Lung (tissue), 12 donors: ENCODE measurements around the gene FAM234A. TPM values are rescaled to one million over a fixed set of nuclear protein-coding genes. Genes with fewer than 3 reads are reported as not detected.

Experiments used
- ATAC-seq: fragments of 200-7000 bp; cut with Tn5 transposase; one replicate; pipeline ENCODE4 v1.9.1; 2020; ENCODE audit warnings: moderate number of reproducible peaks; ENCODE audit not compliant: insufficient read depth, low FRiP score
- DNase-seq, 3 donors: peaks; one replicate each; pipeline ENCODE4 v3.0.0-alpha.2; 2013 to 2017
- H3K27ac ChIP-seq, 2 donors: one replicate each; pipeline ENCODE4 v1.5.1; 2013; ENCODE audit warnings: mild to moderate bottlenecking in 2 of 2, moderate library complexity in 2 of 2, control low read depth in 1 of 2, inconsistent platforms in 1 of 2, low read depth in 1 of 2, low read length in 1 of 2
- H3K27me3 ChIP-seq, 3 donors: one replicate each; pipeline ENCODE4 v1.5.1; 2013; ENCODE audit warnings: low read length in 2 of 3; ENCODE audit not compliant: control insufficient read depth in 3 of 3, insufficient read depth in 3 of 3
- H3K36me3 ChIP-seq, 4 donors: one replicate each; pipeline ENCODE4 v1.5.1; 2013; ENCODE audit warnings: low read length in 4 of 4, mild to moderate bottlenecking in 1 of 4, moderate library complexity in 1 of 4; ENCODE audit not compliant: control insufficient read depth in 4 of 4, insufficient read depth in 4 of 4
- H3K4me1 ChIP-seq, 5 donors: one replicate each; pipeline ENCODE4 v1.5.1; 2013; ENCODE audit warnings: low read length in 5 of 5, mild to moderate bottlenecking in 2 of 5, moderate library complexity in 1 of 5; ENCODE audit not compliant: control insufficient read depth in 5 of 5, insufficient read depth in 5 of 5
- H3K4me3 ChIP-seq: one replicate; pipeline ENCODE4 v1.5.1; 2013; ENCODE audit warnings: mild to moderate bottlenecking, control low read depth, moderate library complexity
- H3K9ac ChIP-seq, 2 donors: one replicate each; pipeline ENCODE4 v1.5.1; 2013; ENCODE audit warnings: low read length in 2 of 2, control low read depth in 1 of 2; ENCODE audit not compliant: insufficient read depth in 1 of 2
- H3K9me3 ChIP-seq, 4 donors: one replicate each; pipeline ENCODE4 v1.5.1; 2013; ENCODE audit warnings: low read length in 3 of 4, mild to moderate bottlenecking in 1 of 4, moderate library complexity in 1 of 4; ENCODE audit not compliant: control insufficient read depth in 4 of 4, insufficient read depth in 3 of 4
- CTCF ChIP-seq: IDR thresholded peaks from 2 replicates; pipeline ENCODE4 v1.5.1; 2012; ENCODE audit warnings: mild to moderate bottlenecking; ENCODE audit errors: control extremely low read depth, extremely low read depth
- WGBS, 2 donors: extraction: QIAGEN DNeasy Blood & Tissue Kit; methylation state at CpG; one replicate each; pipeline ENCODE4 v1.1.7; 2013; 5-methylcytosine and 5-hydroxymethylcytosine counted together
- polyA plus RNA-seq, 2 donors: library from polyadenylated mRNA; stranded (reverse); fragments of 200-250 nt; gene quantifications; one replicate each; pipeline ENCODE4 v1.2.1, GENCODE V29; 2013
- total RNA-seq, 2 donors: library from RNA; depleted of rRNA in 1 of 2; stranded (reverse); fragments of >200 nt in 1 of 2; gene quantifications; one replicate each; pipeline ENCODE4 v1.2.1, GENCODE V29; 2014 to 2021
- donor health status: control.
- donor health status: control.
- donor health status: Bipolar disorder and iron deficiency.
- donor health status: healthy.
- donor health status: DM: yes; HTN: yes; CAD: no.

FAM234A gene
- total and polyA plus RNA-seq, 4 donors, result 41.5 to 78.5 (median 59.7) TPM

- Histone ChIP-seq H3K9ac (no peak within 1 kb of the TSS), H3K27ac (peak within 1 kb of the TSS in 1 of 2 donors; percentile 34), H3K27me3 (peaks cover 3 to 23% (median 7%) of the 10 kb centered on the region in 3 donors), H3K4me1 (peaks cover 0 to 17% (median 0%) of the 10 kb centered on the region in 5 donors), H3K4me3 (peak within 1 kb of the TSS; percentile 45), H3K36me3 (no peaks in the 10 kb centered on the region), H3K9me3 (peaks cover 0 to 1% (median 0%) of the 10 kb centered on the region in 4 donors)
- TF ChIP-seq CTCF, result no peak
- ATAC-seq, result no peak
- no peak for DNase-seq
- 3 to 7% methylated on average over 18 to 56 of the region's 56 CpGs for WGBS, 2 donors
These were observed 41.2 kb downstream of the FAM234A start, which contains the start of gene RGS11 for GRCh38 chr16:275786-276232. TSS of gene RGS11 (minus strand) at chr16:275944. CDS start at chr16:275911, 33 bp downstream.

GRCh38 chr16:276426-277077 is 41.9 kb downstream of the FAM234A start:
- H3K27ac ChIP-seq, result peak overlapping the region in 1 of 2 donors; percentile 34
- no peak for TF ChIP-seq CTCF
- H3K36me3 ChIP-seq, result no peaks in the 10 kb centered on the region
- H3K9me3 ChIP-seq, result peaks cover 0 to 1% (median 0%) of the 10 kb centered on the region in 4 donors
- no peak for ATAC-seq
- DNase-seq, result peak; percentile 54 to 76 (median 71)
- 77 to 86% methylated on average over 20 of the region's 20 CpGs for WGBS, 2 donors
- peaks cover 0 to 20% (median 0%) of the 10 kb centered on the region in 5 donors for H3K4me1 ChIP-seq
- no peak overlapping the region for H3K9ac ChIP-seq
- no peak overlapping the region for H3K4me3 ChIP-seq
- H3K27me3 ChIP-seq, result peaks cover 6 to 30% (median 7%) of the 10 kb centered on the region in 3 donors

GRCh38 chr16:278863-279366 is 44.3 kb downstream of the FAM234A start:
- no peaks in the 10 kb centered on the region for H3K36me3 ChIP-seq
- no peak for ATAC-seq
- peak; percentile 34 to 64 (median 50) for DNase-seq
- WGBS, 2 donors, result 45 to 56% methylated on average over 6 of the region's 6 CpGs
- H3K27me3 ChIP-seq, result peaks cover 7 to 25% (median 9%) of the 10 kb centered on the region in 3 donors
- no peak overlapping the region for H3K27ac ChIP-seq
- no peak overlapping the region for H3K9ac ChIP-seq
- no peak for TF ChIP-seq CTCF
- no peak overlapping the region for H3K4me3 ChIP-seq
- peaks cover 0 to 1% (median 0%) of the 10 kb centered on the region in 4 donors for H3K9me3 ChIP-seq
- peaks cover 0 to 20% (median 0%) of the 10 kb centered on the region in 5 donors for H3K4me1 ChIP-seq
